NCI-H2029 (cell line): ENCODE measurements around the gene CCDC81.

ENCODE experiments used
- DNase-seq: peaks from one replicate; lab custom pipeline; 2025; lab: John Stamatoyannopoulos, UW

The CCDC81 gene

GRCh38 chr11:86464509-86465221 lies 90.0 kb downstream of the CCDC81 start:
- no peak for DNase-seq

GRCh38 chr11:86468169-86468568 lies 93.5 kb downstream of the CCDC81 start:
- no peak for DNase-seq

GRCh38 chr11:86469491-86470388 lies 95.1 kb downstream of the CCDC81 start:
- DNase-seq = no peak
